NB4 (cell line): ENCODE measurements around the gene FAM50B.

Experiments
- DNase-seq: peaks from one replicate; pipeline ENCODE4 v3.0.0; 2010; ENCODE audit warnings: low read depth
- H3K4me3 ChIP-seq: one replicate; pipeline ENCODE4 v1.5.1; 2011; ENCODE audit warnings: mild to moderate bottlenecking, low read depth, low read length, moderate library complexity
- MYC ChIP-seq: IDR thresholded peaks from 2 replicates; pipeline ENCODE4 v1.6.1; 2011; ENCODE audit warnings: low read depth, low read length
- POLR2A ChIP-seq: IDR thresholded peaks from 2 replicates; pipeline ENCODE4 v1.6.1; 2011; ENCODE audit warnings: mild to moderate bottlenecking; ENCODE audit not compliant: insufficient read length; ENCODE audit errors: extremely low read depth
- TF ChIP-seq, protein P1 (sequence below): IDR thresholded peaks from 2 replicates; pipeline ENCODE4 v1.6.1; 2011; ENCODE audit warnings: low read depth, low read length
- TF ChIP-seq, protein P2 (sequence below): IDR thresholded peaks from one replicate; pipeline ENCODE4 v1.5.1; 2012; ENCODE audit warnings: low read depth, low read length

The FAM50B gene

GRCh38 chr6:3809515-3809891, 39.7 kb upstream of the FAM50B start:
- TF ChIP-seq POLR2A = no peak
- TF ChIP-seq, protein P1, sequence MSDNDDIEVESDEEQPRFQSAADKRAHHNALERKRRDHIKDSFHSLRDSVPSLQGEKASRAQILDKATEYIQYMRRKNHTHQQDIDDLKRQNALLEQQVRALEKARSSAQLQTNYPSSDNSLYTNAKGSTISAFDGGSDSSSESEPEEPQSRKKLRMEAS = no peak
- no peak overlapping the region for H3K4me3 ChIP-seq
- DNase-seq = no peak

DNA sequence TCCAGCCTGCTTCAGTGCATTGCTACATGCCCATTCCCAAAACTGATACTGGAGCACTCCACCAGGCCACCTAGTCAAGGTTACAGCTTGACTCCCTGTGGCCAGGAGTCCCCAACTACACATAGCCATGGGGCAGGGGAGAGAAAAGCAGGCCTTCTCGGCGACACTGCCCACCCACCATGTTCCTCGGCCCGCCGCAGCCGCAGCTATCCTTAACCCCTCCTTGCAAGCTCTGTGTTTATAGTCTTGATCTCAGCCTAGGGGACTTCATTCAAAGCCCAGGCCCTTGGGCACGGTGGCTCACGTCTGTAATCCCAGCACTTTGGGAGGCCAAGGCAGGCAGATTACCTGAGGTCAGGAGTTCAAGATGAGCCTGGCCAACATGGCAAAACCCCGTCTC, 39.2 kb upstream of the FAM50B start:
- no peak overlapping the region for H3K4me3 ChIP-seq
- no peak for DNase-seq
- TF ChIP-seq, protein P1 = no peak
- TF ChIP-seq MYC (no peak), POLR2A (no peak)
- TF ChIP-seq, protein P2, sequence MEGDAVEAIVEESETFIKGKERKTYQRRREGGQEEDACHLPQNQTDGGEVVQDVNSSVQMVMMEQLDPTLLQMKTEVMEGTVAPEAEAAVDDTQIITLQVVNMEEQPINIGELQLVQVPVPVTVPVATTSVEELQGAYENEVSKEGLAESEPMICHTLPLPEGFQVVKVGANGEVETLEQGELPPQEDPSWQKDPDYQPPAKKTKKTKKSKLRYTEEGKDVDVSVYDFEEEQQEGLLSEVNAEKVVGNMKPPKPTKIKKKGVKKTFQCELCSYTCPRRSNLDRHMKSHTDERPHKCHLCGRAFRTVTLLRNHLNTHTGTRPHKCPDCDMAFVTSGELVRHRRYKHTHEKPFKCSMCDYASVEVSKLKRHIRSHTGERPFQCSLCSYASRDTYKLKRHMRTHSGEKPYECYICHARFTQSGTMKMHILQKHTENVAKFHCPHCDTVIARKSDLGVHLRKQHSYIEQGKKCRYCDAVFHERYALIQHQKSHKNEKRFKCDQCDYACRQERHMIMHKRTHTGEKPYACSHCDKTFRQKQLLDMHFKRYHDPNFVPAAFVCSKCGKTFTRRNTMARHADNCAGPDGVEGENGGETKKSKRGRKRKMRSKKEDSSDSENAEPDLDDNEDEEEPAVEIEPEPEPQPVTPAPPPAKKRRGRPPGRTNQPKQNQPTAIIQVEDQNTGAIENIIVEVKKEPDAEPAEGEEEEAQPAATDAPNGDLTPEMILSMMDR = no peak

DNA sequence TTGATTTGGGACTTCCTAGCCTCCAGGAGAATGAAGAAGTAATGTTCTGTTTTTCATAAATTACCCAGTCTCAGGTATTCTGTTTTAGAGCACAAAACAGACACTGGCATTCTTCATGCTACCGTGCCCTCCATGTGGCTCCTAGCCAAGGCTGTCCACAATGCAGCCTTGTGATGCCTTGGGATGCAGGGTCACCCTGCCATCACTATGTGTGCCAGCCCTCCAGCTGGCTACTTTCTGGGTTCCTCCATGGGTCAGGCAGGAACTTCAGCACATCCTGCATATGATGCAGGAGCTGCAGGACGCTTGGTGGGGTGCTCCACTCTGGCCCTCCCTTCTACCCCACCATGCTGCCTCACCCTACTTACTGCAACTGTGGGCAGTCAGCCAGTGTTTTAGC, 38.0 kb upstream of the FAM50B start:
- no peak overlapping the region for H3K4me3 ChIP-seq
- no peak for TF ChIP-seq MYC
- TF ChIP-seq, protein P2 = no peak
- TF ChIP-seq, protein P1 = no peak
- TF ChIP-seq POLR2A = no peak
- no peak for DNase-seq

DNA sequence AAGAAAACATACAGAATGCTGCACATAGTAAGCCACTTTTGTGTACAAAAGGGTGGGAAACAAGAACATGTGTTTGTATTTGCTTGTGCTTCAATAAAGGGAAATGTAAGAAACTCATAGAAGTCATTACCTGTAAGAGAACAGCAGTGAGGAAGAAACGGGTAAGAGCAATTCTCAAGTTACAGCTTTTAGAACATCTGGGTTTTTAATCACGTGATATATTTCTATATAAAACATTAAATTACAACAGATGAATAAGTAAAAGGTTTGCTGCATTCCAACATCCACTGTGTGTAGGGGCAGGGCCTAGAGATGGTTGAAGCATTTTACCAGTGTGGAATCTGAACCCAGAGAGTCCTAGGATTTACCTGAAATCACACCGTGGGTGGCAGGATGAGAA, 36.6 kb upstream of the FAM50B start:
- no peak overlapping the region for H3K4me3 ChIP-seq
- DNase-seq = no peak
- TF ChIP-seq POLR2A (no peak), MYC (no peak)
- TF ChIP-seq, protein P2 = no peak
- TF ChIP-seq, protein P1 = no peak

- peak; percentile 55 for DNase-seq
Observed at GRCh38 chr6:3813150-3813780, 35.9 kb upstream of the FAM50B start.

DNA sequence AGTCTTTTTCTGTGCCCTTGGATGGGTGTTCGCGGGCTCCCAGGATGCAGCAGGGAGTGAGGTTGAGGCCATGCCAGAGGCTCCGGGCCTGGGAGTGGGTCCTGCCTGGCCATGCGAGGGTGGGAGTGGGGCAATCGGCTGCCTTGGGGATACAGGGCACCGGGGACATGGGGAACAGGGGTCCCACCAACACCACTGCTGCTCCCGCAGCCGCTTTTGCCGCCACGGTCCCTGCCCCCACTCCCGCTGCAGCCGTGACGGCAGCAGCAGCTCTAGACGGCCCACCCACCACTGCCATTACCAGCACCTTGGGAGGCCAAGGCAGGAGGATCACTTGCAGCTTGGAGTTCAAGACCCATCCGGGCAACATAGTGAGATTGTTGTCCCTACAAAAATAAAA, 35.3 kb upstream of the FAM50B start:
- TF ChIP-seq, protein P1 = no peak
- no peak for TF ChIP-seq POLR2A
- TF ChIP-seq, protein P2 = no peak
- no peak for TF ChIP-seq MYC
- H3K4me3 ChIP-seq = no peak overlapping the region
- DNase-seq = no peak

More at GRCh38 chr6:3813150-3813780, 35.9 kb upstream of the FAM50B start:
- TF ChIP-seq POLR2A = no peak
- TF ChIP-seq, protein P2 = peak; percentile 8
- no peak overlapping the region for H3K4me3 ChIP-seq
